ENCODE results near the gene SPDYC. TPM values are rescaled to one million over a fixed set of nuclear protein-coding genes. Genes with fewer than 3 reads are reported as not detected.

SPDYC gene
- total RNA-seq, 2 donors from 2014 or later: not detected

DNA sequence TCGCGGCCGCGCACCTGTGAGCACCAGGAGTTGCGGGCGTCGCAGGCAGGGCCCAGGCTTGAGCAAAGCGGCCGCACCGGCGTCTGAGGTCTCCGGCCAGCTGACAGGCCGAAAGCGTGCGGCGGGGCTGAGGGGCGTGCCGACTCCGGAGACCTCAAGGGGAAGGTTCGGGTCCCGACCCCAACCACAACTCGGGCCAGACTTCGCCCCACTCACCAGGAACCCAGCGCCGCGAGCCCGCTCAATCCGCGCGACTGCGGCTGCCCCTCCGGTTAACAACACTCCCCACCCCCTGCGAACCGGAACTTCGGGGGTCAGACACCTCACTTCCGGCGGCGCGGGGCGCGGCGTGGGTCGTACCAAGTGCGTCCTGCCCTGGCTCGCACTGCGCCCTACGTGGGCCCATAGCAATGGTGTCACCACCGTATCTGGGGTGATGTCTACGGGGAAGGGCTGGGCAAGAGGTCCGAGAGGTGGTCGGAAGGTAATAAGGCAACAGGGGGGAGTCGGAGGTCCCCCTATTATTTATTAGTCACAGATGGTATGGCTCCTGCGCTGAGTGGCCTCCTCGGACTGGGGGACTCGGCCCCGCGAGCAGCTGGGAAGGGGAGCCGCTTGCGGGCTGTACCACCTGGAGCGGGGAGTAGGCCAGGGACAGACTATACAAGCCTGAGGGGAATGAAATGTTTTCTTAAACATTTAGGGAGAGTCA is 35.6 kb upstream of the SPDYC start, which contains the start of gene SYVN1:
TSS of gene SYVN1 (minus strand) at position 280 of the 712 bp plus-strand sequence. CDS start 918 bp downstream, outside the sequence.
- Histone ChIP-seq H3K36me3 (peaks cover 21 to 24% of the 10 kb centered on the region in 2 donors), H3K9me3 (no peaks in the 10 kb centered on the region), H3K27ac (peak within 1 kb of the TSS; percentile 98), H3K27me3 (replicated peaks; ENCODE audit: insufficient read depth) (no peaks in the 10 kb centered on the region), H3K4me3 (peak within 1 kb of the TSS; percentile 55 to 64), H3K4me1 (replicated peaks) (peaks cover 7% of the 10 kb centered on the region)
- intact Hi-C loops (cut with DNase I): no loop called here
- DNase-seq (ENCODE audit: low spot score): peak; percentile 87
- TF ChIP-seq POLR2AphosphoS5 (IDR thresholded peaks at IDR 0.05) (peak; percentile 94), POLR2A (IDR thresholded peaks at IDR 0.05) (peak; percentile 95)
- TF ChIP-seq, protein P1, sequence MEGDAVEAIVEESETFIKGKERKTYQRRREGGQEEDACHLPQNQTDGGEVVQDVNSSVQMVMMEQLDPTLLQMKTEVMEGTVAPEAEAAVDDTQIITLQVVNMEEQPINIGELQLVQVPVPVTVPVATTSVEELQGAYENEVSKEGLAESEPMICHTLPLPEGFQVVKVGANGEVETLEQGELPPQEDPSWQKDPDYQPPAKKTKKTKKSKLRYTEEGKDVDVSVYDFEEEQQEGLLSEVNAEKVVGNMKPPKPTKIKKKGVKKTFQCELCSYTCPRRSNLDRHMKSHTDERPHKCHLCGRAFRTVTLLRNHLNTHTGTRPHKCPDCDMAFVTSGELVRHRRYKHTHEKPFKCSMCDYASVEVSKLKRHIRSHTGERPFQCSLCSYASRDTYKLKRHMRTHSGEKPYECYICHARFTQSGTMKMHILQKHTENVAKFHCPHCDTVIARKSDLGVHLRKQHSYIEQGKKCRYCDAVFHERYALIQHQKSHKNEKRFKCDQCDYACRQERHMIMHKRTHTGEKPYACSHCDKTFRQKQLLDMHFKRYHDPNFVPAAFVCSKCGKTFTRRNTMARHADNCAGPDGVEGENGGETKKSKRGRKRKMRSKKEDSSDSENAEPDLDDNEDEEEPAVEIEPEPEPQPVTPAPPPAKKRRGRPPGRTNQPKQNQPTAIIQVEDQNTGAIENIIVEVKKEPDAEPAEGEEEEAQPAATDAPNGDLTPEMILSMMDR (IDR thresholded peaks at IDR 0.05): peak in 1 of 4 experiments; percentile 25
- under 1% methylated on average over 56 of the region's 60 CpGs for WGBS

DNA sequence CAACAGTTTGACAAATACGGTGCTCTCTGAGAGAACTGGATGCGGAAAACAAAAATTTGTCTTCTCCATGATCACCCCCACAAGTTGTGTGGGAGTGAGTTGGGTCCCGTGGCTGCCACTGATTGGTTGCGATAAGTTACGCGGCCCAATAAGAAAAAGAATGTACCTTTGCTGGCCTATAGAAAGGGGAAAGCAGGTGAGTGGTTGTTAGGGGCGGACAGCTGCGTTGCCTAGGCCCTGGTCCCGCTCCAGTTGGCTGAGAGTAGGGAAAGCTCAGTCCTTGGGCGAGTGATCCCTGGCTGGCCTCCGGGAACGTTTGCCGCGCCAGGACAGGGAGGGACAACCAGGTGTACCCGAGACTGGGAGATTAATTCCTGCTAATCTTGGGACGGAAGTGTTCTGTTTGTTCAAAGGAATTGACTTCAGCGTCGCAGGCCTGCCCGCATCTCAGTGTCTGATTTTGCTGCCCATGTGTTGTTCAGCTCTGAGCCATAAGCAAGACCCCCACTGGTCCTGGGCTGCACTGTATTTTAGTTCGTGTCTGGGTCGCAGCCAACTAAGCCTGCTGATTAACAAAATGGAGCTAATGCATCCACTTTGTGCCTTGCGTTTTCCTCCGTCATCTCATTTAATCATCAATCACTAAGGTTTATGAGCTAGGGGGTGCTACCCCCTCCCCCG is 34.9 kb upstream of the SPDYC start:
- Histone ChIP-seq H3K27ac (peak overlapping the region; percentile 98), H3K27me3 (replicated peaks; ENCODE audit: insufficient read depth) (no peaks in the 10 kb centered on the region), H3K4me1 (replicated peaks) (peaks cover 7% of the 10 kb centered on the region), H3K4me3 (peak overlapping the region; percentile 55 to 64), H3K9me3 (no peaks in the 10 kb centered on the region), H3K36me3 (peaks cover 14 to 17% of the 10 kb centered on the region in 2 donors)
- intact Hi-C loops (cut with DNase I): no loop called here
- DNase-seq (ENCODE audit: low spot score): peak; percentile 98
- under 1% methylated on average over 24 of the region's 24 CpGs for WGBS
- TF ChIP-seq POLR2A (IDR thresholded peaks at IDR 0.05) (peak; percentile 87), POLR2AphosphoS5 (IDR thresholded peaks at IDR 0.05) (peak; percentile 96)
- TF ChIP-seq, protein P1 (IDR thresholded peaks at IDR 0.05): no peak

DNA sequence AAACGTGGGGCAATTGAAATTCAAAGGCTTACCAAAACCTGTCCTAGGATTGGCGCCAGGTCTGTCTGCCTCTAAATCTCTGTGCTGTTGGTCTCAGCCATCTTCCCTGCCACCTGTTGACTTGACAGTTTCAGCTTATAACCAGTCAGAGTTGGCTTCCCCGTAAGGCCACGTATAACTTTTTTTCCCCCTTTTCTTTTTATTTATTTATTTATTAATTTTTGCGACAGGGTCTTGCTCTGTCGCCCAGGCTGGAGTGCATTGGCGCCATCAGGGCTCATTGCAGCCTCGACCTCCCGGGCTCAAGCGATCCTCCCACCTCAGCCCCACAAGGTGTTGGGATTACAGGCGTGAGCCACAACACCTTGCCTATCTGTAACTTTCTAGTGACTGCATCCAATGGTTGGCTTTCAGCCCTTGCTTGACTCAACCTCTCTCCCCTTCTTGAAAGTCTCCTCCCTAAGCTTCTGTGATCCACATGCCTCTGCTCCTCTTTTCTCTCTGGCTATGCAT is 34.3 kb upstream of the SPDYC start:
- Histone ChIP-seq H3K4me3 (peak overlapping the region; percentile 55 to 64), H3K9me3 (no peaks in the 10 kb centered on the region), H3K4me1 (replicated peaks) (peaks cover 7% of the 10 kb centered on the region), H3K27ac (peak overlapping the region; percentile 98), H3K27me3 (replicated peaks; ENCODE audit: insufficient read depth) (no peaks in the 10 kb centered on the region), H3K36me3 (peaks cover 8 to 11% of the 10 kb centered on the region in 2 donors)
- intact Hi-C loops (cut with DNase I): no loop called here
- DNase-seq (ENCODE audit: low spot score): no peak
- TF ChIP-seq POLR2AphosphoS5 (IDR thresholded peaks at IDR 0.05) (no peak), POLR2A (IDR thresholded peaks at IDR 0.05) (no peak)
- TF ChIP-seq, protein P1 (IDR thresholded peaks at IDR 0.05): no peak
- WGBS: 40% methylated on average over 11 of the region's 11 CpGs

DNA sequence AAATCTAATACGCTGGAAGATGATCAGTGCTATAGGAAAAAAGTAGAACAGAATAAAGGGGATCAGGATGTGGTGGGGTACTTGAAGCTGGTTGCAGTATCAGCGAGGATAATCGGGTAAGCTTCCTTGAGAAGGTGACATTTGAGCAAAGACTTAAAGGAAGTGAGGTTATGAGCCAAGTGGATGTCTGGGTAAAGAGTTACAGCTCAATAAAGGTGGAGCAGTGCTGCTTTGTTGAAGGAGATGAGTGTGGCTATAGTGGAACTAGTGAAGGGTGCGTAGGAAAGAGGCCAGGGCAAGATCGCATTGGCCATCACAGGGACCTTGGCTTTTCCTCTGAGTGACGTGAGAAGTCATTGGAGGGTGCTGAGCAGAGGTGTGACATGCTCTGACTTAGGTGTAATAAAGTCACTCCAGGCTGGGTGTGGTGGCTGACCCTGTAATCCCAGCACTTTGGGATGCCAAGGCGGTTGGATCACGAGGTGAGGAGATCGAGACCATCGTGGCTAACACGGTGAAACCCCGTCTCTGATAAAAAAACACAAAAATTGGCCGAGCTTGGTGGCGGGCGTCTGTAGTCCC is 33.4 kb upstream of the SPDYC start:
- Histone ChIP-seq H3K36me3 (peaks cover 0 to 7% of the 10 kb centered on the region in 2 donors), H3K27ac (peak overlapping the region in 1 of 2 donors; percentile 98), H3K9me3 (no peaks in the 10 kb centered on the region), H3K4me3 (no peak overlapping the region), H3K27me3 (replicated peaks; ENCODE audit: insufficient read depth) (no peaks in the 10 kb centered on the region), H3K4me1 (replicated peaks) (peaks cover 7% of the 10 kb centered on the region)
- 84% methylated on average over 15 of the region's 15 CpGs for WGBS
- TF ChIP-seq, protein P1 (IDR thresholded peaks at IDR 0.05): no peak
- TF ChIP-seq POLR2AphosphoS5 (IDR thresholded peaks at IDR 0.05): no peak
- TF ChIP-seq POLR2A (IDR thresholded peaks at IDR 0.05): no peak
- intact Hi-C loops (cut with DNase I): no loop called here
- no peak for DNase-seq (ENCODE audit: low spot score)
